Glutamatergic neuron (in vitro differentiated cells): ENCODE results near the gene YLPM1. TPM values are rescaled to one million over a fixed set of nuclear protein-coding genes. Genes with fewer than 3 reads are reported as not detected.

Source experiments
- DNase-seq: peaks from one replicate; pipeline ENCODE4 v3.0.0; 2022
- H3K27ac Mint-ChIP-seq: one replicate; pipeline ENCODE4 v1.8.0; 2020; ENCODE audit warnings: mild to moderate bottlenecking, mixed read lengths, inconsistent platforms; ENCODE audit not compliant: unreplicated experiment
- H3K27me3 Mint-ChIP-seq: one replicate; pipeline ENCODE4 v1.8.0; 2020; ENCODE audit warnings: mild to moderate bottlenecking, moderate library complexity, mixed read lengths, inconsistent platforms; ENCODE audit not compliant: unreplicated experiment
- H3K36me3 Mint-ChIP-seq: one replicate; pipeline ENCODE4 v1.8.0; 2020; ENCODE audit warnings: mild to moderate bottlenecking, mixed read lengths, inconsistent platforms; ENCODE audit not compliant: unreplicated experiment
- H3K4me1 Mint-ChIP-seq: one replicate; pipeline ENCODE4 v1.8.0; 2020; ENCODE audit warnings: mild to moderate bottlenecking, low read depth, mixed read lengths, inconsistent platforms; ENCODE audit not compliant: unreplicated experiment
- H3K4me3 Mint-ChIP-seq: one replicate; pipeline ENCODE4 v1.8.0; 2020; ENCODE audit warnings: mild to moderate bottlenecking, mixed read lengths, inconsistent platforms; ENCODE audit not compliant: unreplicated experiment
- H3K9me3 Mint-ChIP-seq: one replicate; pipeline ENCODE4 v1.8.0; 2020; ENCODE audit warnings: mild to moderate bottlenecking, moderate library complexity, mixed read lengths, inconsistent platforms; ENCODE audit not compliant: unreplicated experiment
- CTCF ChIP-seq: fragments of 200-600 bp; sonication (generic); IDR thresholded peaks from one replicate; pipeline ENCODE4 v1.5.0; 2021; ENCODE audit not compliant: partially characterized antibody, unreplicated experiment
- total RNA-seq: library from RNA; stranded (reverse); fragmentation: NEBNext Ultra II Directional; extraction: Animal tissue kit (Norgen Biotek cat#: 25700); gene quantifications from one replicate; pipeline ENCODE4 v1.2.1, GENCODE V29; 2021; ENCODE audit not compliant: unreplicated experiment

YLPM1 gene
- total RNA-seq, 1 donor from 2014 or later, result 99.9 TPM

GRCh38 chr14:74792249-74793039 is 29.3 kb downstream of the YLPM1 start:
- no peaks in the 10 kb centered on the region for H3K36me3 Mint-ChIP-seq
- peaks cover 1% of the 10 kb centered on the region for H3K27me3 Mint-ChIP-seq
- TF ChIP-seq CTCF, result no peak
- no peaks in the 10 kb centered on the region for H3K9me3 Mint-ChIP-seq
- H3K4me3 Mint-ChIP-seq, result no peak overlapping the region
- DNase-seq, result no peak
- H3K4me1 Mint-ChIP-seq, result no peaks in the 10 kb centered on the region
- H3K27ac Mint-ChIP-seq, result no peak overlapping the region

GRCh38 chr14:74793506-74794155 is 30.5 kb downstream of the YLPM1 start:
- H3K27ac Mint-ChIP-seq, result no peak overlapping the region

GRCh38 chr14:74794947-74795346 is 31.8 kb downstream of the YLPM1 start:
- Mint-ChIP-seq H3K36me3 (peaks cover 12% of the 10 kb centered on the region), H3K4me3 (no peak overlapping the region), H3K27ac (no peak overlapping the region), H3K4me1 (peaks cover 9% of the 10 kb centered on the region), H3K9me3 (no peaks in the 10 kb centered on the region), H3K27me3 (peaks cover 1% of the 10 kb centered on the region)
- TF ChIP-seq CTCF, result no peak
- DNase-seq, result no peak

More at GRCh38 chr14:74793506-74794155, 30.5 kb downstream of the YLPM1 start:
- peaks cover 1% of the 10 kb centered on the region for H3K27me3 Mint-ChIP-seq
- no peak overlapping the region for H3K4me3 Mint-ChIP-seq
- TF ChIP-seq CTCF, result no peak
- peaks cover 6% of the 10 kb centered on the region for H3K36me3 Mint-ChIP-seq
- no peaks in the 10 kb centered on the region for H3K9me3 Mint-ChIP-seq
- no peak for DNase-seq
- no peaks in the 10 kb centered on the region for H3K4me1 Mint-ChIP-seq

- DNase-seq, result no peak
- Mint-ChIP-seq H3K9me3 (no peaks in the 10 kb centered on the region), H3K27me3 (peaks cover 1% of the 10 kb centered on the region), H3K4me1 (peaks cover 9% of the 10 kb centered on the region), H3K4me3 (no peak overlapping the region), H3K27ac (no peak overlapping the region), H3K36me3 (peaks cover 12% of the 10 kb centered on the region)
- TF ChIP-seq CTCF, result no peak
These were observed 36.6 kb downstream of the YLPM1 start for GRCh38 chr14:74799765-74800164.

GRCh38 chr14:74800780-74801179 is 37.7 kb downstream of the YLPM1 start:
- H3K4me1 Mint-ChIP-seq, result peaks cover 9% of the 10 kb centered on the region
- no peak overlapping the region for H3K4me3 Mint-ChIP-seq
- H3K27me3 Mint-ChIP-seq, result no peaks in the 10 kb centered on the region
- TF ChIP-seq CTCF, result no peak
- H3K9me3 Mint-ChIP-seq, result no peaks in the 10 kb centered on the region
- DNase-seq, result no peak
- no peak overlapping the region for H3K27ac Mint-ChIP-seq
- peaks cover 12% of the 10 kb centered on the region for H3K36me3 Mint-ChIP-seq
